Measurements from ENCODE around the gene MTPN.

MTPN gene

DNA sequence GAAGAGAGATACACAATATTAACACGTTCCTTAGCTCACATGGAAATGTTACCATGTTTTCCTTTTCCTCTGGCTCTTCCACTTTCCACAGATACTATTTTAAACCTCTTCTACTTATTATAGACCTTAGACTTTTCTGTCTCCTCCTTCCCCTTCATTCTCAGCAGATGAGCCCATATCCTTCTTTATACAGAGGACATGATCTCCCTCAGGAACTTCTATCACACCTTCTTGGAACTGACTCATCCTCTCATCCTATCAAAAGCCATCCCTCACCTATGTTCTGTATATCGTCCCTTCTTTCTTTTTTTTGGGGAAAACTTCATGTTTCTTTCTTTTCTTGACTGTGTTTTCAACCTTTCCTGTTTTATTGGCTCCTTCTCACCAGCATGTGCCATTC lies 20.8 kb downstream of the MTPN start:
- no peak for DNase-seq (ENCODE audit: low read depth)

DNA sequence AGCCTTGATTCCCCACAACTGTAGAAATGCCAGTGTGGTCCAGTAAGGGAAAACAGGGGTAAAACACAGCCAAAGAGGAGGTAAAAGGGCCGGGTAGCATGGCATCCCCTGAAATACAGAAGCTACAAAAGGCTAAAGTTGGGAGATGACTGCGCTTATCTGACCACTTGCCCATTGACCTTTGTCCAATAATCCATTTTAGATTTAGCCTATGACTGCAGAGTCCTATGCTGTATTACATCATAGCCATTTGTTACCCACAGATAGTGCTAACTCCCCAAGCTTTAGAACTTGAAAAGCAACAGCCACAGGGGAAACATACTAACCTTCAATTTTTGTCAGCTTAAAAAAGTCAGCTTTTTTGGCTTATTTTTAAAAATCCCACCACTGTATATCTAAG lies 26.2 kb downstream of the MTPN start:
- no peak for DNase-seq (ENCODE audit: low read depth)

DNA sequence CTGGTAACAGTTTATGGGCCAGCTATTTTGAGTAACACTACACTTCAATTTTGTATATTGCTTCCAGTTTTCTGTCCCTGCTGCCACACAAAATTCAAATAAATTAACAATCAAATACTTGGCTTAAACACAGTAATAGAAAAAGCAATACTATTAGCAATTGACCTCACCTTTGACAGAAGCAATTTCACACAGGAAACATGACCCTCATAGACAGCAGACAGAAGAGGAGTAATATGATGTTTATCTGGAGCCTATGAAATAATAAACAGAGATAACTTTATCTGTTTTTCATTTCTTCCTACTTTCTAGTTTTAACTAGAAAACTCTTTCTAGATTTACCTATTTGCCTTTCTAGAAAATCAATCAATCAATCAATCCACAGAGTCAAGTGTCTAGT lies 26.7 kb downstream of the MTPN start:
- no peak for DNase-seq (ENCODE audit: low read depth)

DNA sequence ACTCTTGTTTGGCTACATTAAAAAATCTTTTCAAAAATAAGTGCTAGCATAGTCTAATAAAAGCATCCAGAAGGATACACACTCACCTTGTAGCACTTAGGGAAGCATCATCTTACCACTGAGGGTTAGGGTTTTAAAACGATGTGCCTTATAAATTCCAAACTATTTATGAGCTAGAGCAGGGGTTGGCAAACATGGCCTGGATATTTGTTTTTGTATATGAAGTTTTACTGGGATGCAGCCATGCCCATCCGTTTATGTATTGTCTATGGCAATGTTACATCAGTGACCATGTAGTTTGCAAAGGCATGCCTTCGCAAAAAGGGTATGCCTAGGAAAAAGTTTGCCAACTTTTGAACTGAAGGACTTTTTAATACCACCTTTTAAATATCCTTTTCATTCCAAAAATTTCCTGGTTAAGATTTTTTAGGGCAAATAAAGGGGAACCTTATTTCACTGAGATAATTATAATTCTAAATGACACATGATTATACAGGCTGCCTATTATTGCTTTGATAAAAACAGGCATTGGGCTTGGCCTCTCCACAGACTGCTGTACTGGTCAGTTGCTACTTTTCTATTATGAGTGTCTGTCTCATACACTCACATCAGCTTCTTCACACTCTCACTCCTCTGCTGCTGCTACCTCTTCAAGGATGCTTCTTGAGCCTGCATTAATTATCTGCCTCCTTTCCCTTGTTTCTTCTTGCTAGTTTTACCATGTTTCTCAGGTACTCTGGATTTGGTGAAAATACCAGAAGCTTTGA lies 30.7 kb downstream of the MTPN start:
- DNase-seq (ENCODE audit: low read depth): no peak

DNA sequence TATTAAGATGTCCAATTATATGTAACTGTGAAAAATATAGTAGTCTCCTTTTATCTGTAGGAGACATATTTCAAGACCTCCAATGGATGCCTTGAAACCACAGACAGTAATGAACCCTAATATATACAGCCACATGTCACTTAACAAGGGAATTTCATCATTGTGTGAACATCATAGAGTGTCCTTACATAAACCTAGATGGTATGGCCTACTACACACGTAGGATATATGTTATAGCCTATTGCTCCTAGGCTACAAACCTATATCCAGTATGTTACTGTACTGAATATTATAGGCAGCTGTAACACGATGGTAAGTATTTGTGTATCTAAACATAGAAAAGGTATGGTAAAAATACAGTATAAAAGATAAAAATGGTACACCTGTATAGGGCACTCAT lies 32.4 kb downstream of the MTPN start:
- DNase-seq (ENCODE audit: low read depth): no peak

DNA sequence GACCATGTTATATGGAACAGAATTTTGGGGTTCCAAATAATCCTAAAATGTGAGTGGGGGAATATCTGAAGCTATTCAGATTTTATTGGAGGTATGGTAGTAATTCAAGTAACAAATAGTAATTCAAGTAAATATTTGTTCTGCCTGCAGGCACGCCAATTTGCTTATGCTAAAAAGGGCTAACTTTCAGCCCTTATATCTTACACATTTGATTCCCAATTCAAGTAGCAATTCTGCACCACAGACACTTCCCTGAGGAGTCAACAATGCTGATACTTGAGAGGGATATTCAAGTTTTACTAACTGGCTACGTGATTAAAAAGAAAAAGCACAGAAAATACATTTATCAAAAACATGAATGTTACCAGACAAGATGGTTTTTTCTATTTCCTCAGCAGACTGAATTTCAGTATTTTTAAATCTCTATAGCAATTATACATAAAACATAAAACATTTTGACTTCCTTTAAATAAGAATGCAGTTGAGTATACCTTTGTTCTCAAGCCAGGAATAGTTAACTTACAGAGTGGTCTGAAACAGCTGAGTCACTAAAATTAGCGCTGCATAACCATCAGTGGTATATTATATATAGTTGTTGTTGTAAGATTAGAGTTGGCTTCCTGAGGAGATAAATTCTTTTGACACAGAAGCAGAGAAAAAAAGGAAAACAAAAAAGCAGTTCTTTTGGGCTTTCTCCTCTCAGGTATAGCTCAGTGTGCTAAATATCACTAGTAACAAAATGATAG lies 33.9 kb downstream of the MTPN start:
- no peak for DNase-seq (ENCODE audit: low read depth)

DNA sequence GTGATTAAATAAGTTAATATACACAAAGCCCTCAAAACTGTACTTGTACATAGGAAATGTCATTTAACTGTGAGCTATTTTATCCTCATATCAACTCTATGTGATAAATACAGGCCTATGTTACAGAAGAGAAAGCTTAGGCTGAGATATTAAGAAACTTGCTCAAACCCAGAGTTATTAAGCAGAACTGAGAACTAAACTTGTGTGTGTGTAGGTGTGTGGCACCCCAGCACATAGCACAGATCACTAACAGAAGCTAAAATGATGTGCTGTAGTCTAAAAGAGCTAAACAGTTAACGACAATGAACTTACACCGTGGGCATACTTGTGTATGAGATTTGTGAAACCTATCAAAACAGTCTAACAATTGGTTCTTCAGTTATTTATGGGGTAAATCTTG lies 34.5 kb downstream of the MTPN start:
- no peak for DNase-seq (ENCODE audit: low read depth)

DNA sequence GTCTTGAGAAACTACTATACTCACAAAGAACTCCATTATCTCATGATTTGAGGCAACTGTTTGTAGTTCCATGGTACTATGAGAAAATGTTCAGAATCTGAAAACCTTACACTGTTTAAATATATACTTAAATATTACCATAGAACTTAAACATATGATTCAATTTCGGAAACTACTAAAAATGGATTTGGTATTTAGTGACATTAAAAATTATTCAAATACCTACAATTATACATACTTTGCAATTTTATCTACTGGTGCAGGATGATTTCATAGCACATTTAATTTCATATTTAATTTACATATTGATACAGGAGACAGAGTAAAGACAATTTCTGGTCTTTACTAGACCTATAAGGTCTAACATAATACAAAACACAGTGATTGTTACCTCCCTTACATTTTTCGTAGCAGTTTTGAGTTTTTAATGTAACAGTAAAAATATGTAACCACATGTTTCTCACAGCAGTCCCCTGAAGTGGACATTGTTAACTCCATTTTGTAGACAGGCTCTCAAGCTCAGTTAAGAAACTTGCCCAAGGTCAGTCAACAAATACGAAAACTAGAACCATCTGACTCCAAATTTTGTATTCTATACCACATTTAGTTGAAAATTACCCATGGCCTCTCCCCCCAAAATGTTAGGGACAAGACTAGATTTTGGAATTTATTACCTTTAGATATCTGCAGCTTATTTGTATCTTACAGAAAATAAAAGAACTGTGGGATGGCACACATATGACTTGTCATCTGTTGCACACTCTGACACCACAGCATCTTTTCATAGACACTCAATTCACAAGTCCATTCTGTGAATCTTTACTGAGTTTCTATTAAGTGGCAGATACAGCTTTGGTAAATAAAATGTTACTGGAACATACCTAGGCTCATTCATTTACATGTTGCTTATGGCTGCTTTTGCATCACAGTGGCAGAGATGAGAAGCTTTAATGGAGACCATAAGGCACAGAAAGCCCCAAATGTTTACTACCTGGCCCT lies 36.8 kb downstream of the MTPN start:
- DNase-seq (ENCODE audit: low read depth): no peak

DNA sequence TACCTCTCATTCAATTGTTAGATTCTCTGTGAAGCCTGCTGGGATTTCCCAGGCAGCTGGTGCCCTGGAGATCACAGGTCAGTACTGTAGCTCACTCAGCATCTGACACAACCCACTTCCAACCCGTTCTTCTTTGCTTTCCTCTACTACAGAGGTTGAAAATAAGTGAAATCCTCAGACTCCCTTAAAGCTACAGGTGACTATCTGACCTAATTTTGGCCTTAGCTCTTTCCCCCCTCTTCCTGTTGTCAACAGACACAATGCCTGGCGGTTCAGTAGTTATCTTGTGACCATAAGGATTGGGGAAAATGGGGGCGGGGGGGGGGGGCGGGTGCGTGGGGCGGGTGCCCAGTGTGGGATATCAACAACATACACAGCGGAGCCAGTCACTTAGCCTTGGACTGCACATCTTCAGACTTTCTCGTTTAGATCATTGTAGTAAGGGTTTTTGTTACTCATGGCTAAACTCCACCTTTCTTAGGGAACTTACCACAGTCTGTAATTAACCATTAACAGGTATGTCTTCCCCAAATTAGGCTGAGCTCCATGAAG lies 37.8 kb downstream of the MTPN start:
- DNase-seq (ENCODE audit: low read depth): no peak

DNA sequence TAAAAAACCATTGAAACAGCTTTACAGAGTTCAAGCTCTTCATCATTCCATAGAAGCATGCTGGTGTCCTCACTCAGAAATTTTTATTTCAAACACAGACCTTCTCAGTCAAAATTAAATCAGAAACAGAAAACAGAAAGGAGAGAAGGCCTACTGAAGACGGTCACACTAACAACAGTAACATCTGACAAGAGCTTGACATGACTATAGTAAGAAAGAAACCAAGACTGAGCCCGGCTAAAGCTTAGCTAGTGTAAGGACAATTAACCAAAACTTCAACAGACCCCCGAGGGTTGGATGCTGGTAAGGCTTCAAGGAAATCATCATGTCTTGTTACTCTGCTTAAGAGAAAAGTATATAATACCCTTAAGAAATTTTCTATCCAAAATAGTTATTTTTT lies 38.6 kb downstream of the MTPN start:
- no peak for DNase-seq (ENCODE audit: low read depth)

DNA sequence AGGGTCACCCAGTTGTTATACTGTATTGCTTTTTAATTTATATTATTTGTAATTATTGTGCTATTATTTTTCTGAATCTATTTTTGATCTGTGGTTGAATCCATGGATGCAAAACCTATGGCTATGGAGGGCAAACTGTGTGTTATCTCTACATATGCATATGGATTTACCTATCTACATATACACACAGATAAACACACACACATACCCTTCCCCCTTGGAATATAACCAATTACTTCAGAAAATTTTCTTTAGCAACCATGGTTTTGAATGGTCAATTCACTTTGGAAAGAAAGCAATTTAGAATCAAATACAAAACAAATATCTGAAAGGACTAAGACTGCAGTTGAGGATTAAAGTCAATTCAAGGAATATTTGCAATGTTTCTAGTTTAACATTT lies 39.1 kb downstream of the MTPN start:
- no peak for DNase-seq (ENCODE audit: low read depth)

DNA sequence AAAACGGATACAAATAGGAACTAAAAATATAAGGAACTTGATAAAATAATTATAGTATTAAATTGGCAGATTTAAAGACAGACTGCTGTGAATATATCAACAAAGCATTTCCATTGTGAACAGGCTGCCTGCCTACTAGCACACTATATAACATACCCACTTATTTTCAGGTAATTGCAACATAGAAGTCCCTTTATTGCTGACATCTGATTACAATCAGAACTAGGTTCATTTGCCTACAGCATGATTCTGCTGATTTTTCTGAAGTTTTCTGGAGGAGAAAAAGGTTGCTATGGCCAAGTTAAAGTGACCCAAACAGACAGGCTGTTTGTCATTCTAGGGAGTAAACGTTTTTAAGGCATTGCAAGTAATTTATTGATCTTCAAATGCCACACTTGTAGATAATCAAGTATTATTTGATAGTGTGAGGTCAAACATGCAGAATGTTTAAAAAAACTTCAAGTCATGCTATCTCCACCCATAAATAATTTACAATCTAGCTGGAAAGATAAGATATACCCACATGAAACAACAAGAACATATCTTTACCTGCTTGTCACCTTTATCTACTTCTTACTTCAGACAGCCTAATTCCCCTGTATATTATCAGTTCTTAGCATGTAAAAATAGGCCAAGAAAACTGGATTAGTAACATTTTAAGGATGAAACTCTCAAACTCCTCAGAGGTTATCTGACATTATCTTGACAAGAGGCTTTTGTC lies 40.5 kb downstream of the MTPN start:
- no peak for DNase-seq (ENCODE audit: low read depth)

DNA sequence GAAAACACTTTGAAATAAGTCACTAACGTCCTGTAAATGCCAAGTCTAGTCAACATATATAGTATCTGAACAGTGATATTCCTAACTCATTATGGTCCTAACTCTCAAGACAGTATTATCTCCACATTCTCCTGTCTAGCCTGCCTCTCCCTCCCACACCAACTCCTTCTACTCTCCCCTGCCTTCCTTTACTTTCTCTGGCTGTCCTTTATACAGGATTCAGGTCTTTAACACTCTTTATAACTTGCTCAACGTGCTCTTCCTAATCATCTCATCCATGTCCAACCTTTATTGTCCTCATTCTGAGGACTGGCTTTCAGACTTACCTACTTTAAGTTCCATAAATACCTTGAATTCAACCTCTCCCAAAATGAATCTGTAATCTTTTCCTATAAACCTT lies 42.5 kb downstream of the MTPN start:
- DNase-seq (ENCODE audit: low read depth): no peak

DNA sequence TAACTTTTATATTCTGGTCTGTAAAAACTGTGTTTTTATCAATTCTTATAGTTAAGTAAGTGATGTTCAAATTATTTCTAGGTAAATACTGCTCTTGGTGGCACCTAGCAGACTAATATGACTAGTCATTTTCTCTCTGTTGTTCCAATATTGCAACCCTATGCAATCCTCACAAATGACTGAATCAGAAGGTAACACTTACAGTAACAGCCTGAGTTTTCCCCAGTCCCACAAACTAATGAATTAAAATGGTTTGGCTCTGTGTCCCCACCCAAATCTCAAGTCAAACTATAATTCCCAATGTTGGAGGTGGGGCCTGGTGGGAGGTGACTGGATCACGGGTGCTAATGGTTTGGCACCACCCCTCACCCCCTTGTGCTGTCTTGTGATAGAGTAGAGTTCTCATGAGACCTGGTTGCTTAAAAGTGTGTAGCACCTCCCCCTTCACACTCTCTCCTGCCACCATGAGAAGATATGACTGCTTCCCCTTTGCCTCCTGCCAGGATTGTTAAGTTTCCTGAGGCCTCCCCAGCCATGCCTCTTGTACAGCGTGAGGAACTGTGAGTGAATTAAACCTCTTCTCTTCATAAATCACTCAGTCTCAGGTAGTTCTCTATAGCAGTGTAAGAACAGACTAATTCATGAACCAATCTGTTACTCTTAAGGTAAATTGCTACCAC lies 43.5 kb downstream of the MTPN start:
- DNase-seq (ENCODE audit: low read depth): no peak

DNA sequence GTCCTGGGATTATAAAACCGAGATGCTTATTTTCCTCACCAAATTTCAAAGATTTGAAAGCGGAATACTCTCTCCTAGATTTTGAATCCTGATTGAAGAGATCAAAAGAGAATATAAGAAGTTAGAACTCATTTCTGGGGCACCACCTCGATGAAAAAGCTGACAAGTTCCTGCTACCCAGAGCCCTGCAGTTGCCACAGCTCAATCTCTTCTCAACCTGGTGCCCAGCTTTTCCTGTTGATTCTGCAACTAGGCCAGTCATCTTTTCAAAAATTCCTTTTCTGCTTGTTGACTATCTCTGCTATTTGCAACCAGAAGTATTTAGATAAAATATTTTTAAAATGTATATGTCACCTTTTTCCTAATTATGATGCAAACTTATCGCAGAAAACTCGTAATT lies 45.0 kb downstream of the MTPN start:
- no peak for DNase-seq (ENCODE audit: low read depth)

DNA sequence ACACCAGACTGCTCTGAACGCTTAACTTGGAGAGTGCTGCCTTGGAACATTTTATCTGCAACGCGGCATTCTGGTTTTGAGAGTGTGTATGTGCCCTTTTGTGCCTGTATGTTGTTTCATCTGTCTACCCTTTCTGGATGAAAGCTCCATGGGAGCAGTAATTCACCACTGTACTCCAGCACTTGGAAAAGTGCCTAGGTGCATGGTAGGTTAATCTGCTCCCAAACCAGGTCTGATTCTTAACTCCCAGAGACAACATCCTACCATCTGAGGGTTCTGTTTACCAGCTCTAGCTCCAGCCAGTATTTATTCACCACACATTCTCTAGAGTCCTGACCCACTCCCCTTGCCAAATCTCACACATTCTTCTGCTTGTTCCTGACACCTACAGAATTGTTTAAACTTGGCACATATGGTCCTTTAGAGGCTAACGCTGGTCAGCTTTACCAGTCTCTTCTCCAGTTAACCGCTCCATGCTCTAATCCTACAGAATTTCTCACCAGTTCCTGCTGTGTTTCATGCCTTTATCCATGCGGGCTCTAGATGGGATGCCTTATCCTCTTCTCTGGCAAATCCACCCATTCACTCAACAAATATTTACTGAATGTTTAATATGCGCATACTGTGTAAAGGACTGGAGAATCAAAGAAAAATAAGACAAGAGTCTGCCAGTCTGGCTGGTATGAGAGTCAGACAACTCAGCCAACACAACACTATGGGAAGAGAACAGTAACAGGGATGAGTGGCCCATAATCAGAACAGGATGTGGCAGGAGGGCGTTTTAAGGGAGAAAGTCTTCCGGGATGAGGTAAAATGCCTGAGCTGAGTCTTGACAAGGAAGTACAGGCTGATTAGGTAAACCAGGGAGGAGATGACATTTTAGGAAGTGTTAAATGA lies 46.3 kb downstream of the MTPN start:
- DNase-seq (ENCODE audit: low read depth): no peak

DNA sequence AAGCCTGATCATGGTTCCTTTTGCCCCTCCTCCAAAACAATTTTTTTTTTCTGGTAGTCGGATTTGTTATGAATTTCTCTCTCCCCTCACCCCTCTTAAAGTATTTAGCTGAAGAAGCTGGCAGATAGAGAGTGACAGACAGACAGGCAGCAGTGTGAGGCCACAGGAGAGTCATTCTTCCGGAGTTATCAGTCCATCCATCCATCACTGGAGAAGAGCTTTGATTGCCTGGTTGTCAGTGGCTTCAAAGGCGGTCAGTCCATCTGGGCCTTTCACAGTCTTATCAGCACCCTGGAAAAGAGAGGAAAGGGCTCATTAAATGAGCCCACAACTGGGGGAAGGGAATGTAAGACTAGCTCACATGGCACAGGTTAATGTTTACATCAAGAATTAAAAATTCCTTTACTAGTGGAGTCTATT lies 47.4 kb downstream of the MTPN start:
- no peak for DNase-seq (ENCODE audit: low read depth)

DNA sequence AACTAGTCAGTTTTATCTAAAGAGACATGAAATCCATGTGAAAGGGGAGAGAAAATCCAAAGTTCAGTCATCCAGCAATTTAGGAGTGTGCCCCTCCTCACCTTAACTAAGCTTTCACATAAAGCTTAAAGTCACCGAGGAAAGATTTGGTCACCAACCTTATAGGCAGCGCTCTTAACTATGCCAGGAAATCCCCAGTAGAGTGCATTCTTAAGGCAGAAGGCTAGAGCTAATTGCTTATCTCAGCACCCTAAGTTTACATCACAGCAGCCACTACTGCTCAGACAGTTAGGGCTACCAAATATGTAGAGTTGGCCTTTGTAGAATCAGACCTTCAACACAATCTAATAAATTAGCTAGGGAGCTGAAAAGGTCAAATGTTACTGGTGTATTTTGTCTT lies 47.9 kb downstream of the MTPN start:
- no peak for DNase-seq (ENCODE audit: low read depth)

DNA sequence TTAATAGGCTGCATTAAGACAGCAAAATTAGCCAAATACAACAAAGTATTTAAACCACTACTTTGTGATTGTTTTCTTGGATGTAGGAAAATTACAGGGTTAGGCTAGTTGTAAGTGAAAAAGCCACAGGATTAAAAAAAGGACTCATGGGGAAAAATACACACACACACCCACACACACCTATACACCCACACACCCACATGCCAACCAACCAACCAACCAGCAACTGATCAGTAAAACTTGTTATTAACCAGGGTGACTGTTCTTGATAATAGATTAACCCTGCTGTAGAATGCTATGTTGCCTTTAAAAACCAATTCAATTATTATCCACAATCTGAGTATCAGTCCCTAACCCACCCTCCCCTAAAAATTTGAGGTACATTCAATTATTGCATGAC lies 49.0 kb downstream of the MTPN start:
- DNase-seq (ENCODE audit: low read depth): no peak

DNA sequence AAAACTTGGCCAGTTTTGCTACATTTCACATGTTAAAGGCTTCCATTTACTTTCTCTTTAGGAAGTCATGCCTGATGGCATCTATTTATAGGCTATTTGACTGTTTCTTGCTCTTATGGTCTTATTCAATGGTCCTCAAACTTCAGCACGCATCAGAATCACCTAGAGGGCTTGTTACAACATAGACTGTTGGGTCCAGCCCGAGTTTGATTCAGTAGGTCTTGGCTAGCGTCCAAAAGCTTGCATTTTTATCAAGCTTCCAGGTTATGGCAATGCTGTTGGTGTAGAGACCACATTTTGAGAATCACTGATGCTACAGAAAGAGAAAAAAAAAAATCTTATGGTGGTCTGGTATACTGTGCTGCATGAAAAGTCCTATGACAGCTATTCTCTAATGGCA lies 51.9 kb downstream of the MTPN start:
- DNase-seq (ENCODE audit: low read depth): no peak
